GM12873 (cell line): Measurements from ENCODE around the gene CPB1.

Experiments used
- CTCF ChIP-seq: IDR thresholded peaks from 2 replicates; pipeline ENCODE4 v1.5.1; 2012; ENCODE audit warnings: low read depth, mild to moderate bottlenecking, moderate library complexity, low read length, control low read depth; ENCODE audit not compliant: insufficient read depth; ENCODE audit errors: missing control alignments

Gene CPB1

DNA sequence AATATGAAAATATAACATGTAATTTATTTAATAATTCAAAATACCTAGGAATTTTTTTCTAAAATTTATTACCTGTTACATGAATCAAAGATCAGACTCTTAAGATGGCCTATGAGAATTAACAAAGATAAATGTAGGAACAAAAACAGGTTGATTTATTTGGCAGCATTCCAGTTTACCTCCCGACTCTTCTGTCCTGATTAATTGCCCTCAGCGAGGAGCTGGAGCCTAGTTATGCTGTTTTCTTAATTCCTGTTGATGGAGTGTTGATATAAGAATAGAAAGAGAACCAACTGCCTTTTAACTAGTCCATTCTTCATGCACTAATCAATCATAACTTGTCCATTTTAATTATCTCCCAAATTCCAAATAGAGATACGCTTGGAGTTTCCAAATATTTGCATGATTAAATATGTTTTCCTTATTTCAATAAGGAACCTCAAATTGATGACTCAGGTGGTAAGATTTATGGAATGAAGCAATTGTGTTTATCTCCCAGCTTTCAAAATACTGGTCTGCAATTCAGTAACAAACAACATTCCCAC lies 10.6 kb upstream of the CPB1 start:
- TF ChIP-seq CTCF = no peak

- TF ChIP-seq CTCF = no peak
These were observed 7.0 kb upstream of the CPB1 start for GRCh38 chr3:148820361-148821245.

GRCh38 chr3:148823026-148823425 lies 4.6 kb upstream of the CPB1 start:
- no peak for TF ChIP-seq CTCF

- TF ChIP-seq CTCF = no peak
These were observed 2.1 kb upstream of the CPB1 start for GRCh38 chr3:148825476-148825875.

DNA sequence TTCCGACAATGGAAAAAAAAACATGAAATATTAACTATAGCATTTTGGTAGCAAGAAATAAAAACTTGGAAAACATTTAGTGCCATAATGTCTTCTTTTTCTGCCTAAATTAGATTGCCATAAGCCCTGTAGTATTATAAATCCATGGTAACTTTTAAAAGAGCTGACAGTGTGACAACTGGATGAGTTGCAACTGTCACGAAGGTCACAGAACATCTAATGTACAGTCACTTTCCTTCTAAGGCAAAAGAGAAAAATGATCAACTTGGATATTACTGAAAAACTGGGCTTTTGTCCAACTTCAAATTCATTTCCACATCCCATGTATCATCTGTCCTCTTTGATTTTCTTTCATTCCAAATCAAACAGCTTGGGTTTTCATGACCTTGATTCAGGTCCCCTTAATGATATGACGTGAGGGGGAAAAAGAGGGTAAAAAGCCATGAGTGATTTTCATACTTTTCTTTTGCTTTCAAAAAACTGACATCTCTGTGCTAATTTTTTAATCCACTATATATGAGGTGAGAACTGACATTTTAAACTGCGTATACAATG lies 602 bp downstream of the CPB1 start:
- TF ChIP-seq CTCF = no peak

DNA sequence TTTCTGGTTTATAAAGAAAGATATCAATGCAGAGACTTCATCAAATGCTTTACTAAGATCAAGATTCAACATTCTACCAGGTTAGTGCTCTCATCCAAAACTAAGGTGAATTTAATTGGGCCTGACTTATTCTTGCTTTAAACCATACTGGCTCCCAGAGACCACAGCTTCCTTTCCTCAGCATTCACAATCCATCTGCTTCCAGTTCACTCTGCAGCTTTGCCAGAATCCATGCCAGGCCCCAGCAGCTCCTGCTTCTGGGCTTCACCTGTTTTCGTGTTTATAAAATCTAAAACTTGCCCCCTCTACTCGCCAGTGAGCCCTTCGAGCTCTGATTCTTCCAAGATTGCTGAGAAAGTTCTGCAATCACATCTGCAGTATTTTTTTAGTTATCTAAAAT lies 2.3 kb downstream of the CPB1 start:
- no peak for TF ChIP-seq CTCF

DNA sequence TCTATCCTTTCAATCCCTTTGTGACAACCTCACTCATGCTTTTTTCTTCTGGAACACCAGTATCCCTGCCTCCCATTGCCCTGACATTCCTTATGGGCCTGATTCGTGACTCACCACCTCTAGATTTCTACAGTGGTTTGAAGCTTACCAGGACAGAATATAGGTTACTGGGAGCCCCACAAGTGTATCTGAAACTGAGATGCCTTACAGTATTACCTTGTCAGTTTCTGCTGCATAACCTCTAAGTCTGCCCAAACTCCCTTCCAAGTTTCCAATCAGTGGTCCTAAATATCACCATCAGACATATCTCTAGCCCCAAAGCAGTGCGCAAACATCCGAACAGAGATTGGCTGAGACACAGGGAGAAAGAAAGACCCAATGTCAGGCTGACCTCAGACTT lies 5.6 kb downstream of the CPB1 start:
- TF ChIP-seq CTCF = no peak
